Measurements from ENCODE around the gene ZNF417.
"Not testable (repeated sequence)": the region's sequence is repeated elsewhere in the genome, so short reads cannot be mapped to it uniquely, and the experiment has no call there.

The ZNF417 gene

GRCh38 chr19:57916168-57916995, at the start of gene ZNF417:
Gene ZNF417 (minus strand): TSS chr19:57916592. CDS start chr19:57916411, 181 bp downstream.
- in situ Hi-C loops (cut with HindIII; ENCODE audit: low sequenced_read_pairs) = not testable (repeated sequence)

- in situ Hi-C loops (cut with HindIII; ENCODE audit: low sequenced_read_pairs) = no loop called here
These were observed 48.4 kb upstream of the ZNF417 start for GRCh38 chr19:57964761-57965160.

DNA sequence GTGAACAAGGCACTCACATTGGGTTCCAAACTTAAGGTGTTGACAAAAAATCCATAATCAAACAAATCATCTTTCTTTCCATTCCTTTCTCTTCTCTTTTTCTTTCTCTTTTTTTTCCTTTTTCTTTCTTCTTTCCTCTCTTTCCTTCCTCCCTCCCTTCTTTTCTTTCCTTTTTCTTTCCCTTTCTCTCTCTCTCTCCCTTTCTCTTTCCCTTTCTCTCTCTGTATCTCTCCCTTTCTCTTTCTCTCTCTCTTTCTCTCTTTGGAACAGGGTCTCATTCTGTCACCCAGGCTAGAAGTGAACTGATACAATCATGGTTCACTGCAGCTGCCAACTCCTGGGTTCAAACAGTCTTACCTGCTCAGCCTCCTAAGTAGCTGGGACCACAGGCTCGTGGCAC, 45.4 kb upstream of the ZNF417 start:
- in situ Hi-C loops (cut with HindIII; ENCODE audit: low sequenced_read_pairs) = no loop called here

DNA sequence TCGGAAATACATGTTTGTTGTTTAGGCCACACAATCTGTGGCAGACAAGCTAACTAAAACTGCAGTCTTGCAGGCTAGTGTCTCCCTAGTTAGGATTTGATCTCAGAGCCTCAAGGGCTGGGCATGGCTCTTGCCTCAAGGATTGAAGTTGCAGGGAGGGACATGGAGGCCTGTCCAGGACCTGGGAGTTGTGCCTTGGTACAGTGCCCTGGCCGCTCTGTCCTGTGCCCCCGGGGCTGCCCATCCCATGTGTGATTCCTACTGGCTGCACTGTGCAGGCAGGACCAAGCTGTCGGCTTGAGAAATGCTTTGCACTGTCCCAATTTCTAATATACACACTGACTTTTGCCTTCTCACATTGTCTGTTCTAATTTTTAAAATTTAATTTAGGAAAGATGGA, 38.6 kb upstream of the ZNF417 start:
- in situ Hi-C loops (cut with HindIII; ENCODE audit: low sequenced_read_pairs) = no loop called here

DNA sequence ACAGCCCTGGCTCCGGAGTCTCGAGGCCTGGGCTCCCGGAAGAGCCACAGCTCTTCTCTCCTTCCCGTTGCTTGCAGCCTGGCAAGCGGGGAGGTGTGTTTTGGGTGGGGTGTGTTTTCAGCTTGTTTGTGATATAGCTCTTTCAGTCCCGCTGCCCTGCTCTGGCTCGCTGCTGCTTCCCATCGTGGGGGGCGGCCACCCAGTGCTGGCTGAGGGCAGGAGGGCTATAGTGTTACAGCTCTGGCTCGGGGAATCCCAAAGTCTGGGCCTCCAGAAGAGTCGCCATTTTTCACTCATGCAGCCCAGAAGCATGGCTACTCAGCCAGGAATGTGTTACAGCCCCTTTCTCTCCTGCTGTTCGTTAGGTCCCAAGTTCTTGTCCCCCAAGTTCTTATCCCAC, 33.3 kb upstream of the ZNF417 start:
- in situ Hi-C loops (cut with HindIII; ENCODE audit: low sequenced_read_pairs) = no loop called here

DNA sequence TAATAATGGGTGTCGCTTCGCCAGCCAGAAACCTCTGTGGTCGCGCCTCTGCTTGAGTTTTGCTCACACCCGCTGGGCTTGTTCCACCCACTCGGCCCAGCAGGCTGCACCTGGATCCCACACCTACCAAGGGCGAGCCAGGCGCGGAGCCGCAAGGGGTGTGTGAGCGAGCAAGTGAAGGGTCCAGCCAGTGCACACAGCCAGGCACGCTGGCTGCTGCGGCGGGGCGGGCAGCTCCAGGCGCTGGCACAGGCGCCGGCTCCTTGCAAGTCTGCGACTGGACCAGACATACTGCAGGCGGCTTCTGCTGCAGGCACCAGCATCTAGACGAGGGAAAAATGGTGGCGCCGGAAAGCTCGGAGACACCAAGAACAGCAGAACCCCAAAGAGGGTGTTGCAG, 32.9 kb upstream of the ZNF417 start:
- in situ Hi-C loops (cut with HindIII; ENCODE audit: low sequenced_read_pairs) = no loop called here

DNA sequence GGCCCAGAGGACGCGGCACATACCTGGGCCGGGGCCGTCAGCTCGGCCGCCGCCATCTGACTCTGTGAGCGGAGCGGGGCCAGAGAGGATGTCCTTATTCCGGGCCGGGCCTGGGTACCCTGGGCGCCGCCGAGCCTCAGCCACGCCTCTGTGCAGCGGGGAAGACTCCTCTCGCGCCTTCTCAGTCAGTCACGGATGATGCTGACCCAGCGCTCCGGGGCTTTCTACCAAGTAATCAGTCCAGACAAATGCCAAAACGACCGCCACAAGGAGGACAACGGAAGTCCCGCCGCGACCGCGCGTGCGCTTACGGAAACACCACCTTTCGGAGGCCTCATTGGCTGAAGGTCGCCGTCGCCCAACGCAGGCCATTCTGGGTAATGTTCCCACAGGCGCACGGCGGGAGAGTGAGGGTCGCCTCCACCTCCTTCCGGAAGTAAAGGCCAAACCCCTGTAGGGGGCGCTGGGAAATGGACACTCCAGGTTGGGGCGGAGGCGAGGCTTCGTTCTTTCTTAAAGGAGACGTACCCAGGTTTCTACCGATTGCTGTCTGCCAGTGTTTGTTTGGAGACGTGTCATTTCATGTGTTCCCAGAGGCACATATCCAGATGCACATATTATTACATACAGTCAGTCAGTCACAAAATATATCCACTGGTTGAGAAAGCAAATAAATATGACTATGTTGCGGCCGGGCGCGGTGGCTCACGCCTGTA, 31.2 kb upstream of the ZNF417 start, which contains the start of gene ZNF256:
TSS of gene ZNF256 (minus strand) at position 288 of the 716 bp plus-strand sequence. CDS start at position 56, 232 bp downstream.
- in situ Hi-C loops (cut with HindIII; ENCODE audit: low sequenced_read_pairs) = no loop called here

GRCh38 chr19:57947088-57947418, 30.7 kb upstream of the ZNF417 start:
- in situ Hi-C loops (cut with HindIII; ENCODE audit: low sequenced_read_pairs) = no loop called here

- in situ Hi-C loops (cut with HindIII; ENCODE audit: low sequenced_read_pairs) = no loop called here
These were observed 29.9 kb upstream of the ZNF417 start for GRCh38 chr19:57946316-57946715.

GRCh38 chr19:57941593-57941992, 25.2 kb upstream of the ZNF417 start:
- in situ Hi-C loops (cut with HindIII; ENCODE audit: low sequenced_read_pairs) = no loop called here

- in situ Hi-C loops (cut with HindIII; ENCODE audit: low sequenced_read_pairs) = loop anchor here (5.0 to 10.0 kb wide), 2 partner anchors 33 to 49 kb away; no protein-coding TSS in a partner anchor
These were observed 19.3 kb upstream of the ZNF417 start for GRCh38 chr19:57935731-57936130.

DNA sequence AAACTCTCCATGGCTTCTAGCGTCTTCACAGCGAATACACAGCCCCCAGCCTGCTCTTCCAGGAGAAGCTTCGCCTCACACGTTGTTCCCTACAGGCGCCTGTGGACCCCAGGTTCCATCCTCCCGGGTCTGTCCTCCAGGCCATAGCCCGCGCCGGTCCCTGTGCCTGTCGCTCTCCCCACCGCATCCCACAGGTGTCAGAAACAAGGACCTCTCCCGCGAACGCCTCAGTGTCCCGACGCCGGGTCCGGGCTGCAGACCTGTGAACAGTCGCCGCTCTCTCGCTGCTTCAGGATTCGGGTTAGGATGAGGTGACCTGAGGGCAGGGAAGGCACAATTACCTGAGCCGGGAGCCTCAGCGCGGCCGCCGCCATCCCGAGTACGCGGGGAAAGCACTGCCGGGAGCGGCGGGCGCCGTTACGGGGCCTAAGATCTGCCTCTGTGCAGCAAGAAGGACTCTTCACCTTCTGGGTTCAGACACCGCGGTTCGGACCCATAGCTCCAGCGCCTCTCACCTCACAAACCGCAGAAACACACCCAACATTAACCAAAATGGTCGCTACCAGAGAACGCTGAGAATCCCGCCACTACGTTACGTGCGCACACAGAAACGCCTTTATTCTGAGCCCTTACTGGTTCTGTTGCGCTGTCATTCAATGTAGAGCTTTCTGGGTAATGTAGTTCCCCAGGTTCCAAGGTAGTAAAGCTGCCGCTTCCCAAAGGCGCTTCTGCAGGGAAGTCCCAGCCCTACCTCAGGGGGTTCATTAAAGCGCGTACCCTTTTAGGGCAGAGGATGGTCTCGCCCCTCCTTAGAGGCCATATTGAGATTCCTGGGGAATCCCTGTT, 18.7 kb upstream of the ZNF417 start, which contains the start of gene ZNF418:
TSS of gene ZNF418 (minus strand) at position 583 of the 846 bp plus-strand sequence. CDS start 1,580 bp downstream, outside the sequence.
- in situ Hi-C loops (cut with HindIII; ENCODE audit: low sequenced_read_pairs) = loop anchor here (5.0 to 10.0 kb wide), 2 partner anchors 33 to 50 kb away; no protein-coding TSS in a partner anchor

DNA sequence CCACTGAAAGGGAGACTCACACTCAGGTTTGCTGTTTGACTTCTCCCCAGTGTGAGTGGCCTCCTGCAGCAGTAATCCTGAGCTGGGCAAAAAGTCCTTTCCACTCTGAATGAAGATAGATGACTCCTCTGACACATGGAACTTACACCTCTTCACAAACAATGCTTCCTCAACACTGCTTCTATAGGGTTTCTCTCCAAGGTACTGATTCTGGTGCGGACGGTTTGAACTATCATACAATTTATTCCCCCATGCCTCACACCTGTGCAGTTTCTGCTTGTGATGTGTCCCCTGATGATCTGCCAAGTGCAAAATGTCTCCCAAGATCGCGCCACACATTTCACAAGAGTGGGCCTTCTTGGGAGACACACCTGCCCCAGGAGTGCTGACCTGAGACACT, 11.2 kb upstream of the ZNF417 start:
- in situ Hi-C loops (cut with HindIII; ENCODE audit: low sequenced_read_pairs) = loop anchor here (10.0 kb wide), 1 partner anchor 353 kb away; the partner anchor contains the start of gene ZNF416

DNA sequence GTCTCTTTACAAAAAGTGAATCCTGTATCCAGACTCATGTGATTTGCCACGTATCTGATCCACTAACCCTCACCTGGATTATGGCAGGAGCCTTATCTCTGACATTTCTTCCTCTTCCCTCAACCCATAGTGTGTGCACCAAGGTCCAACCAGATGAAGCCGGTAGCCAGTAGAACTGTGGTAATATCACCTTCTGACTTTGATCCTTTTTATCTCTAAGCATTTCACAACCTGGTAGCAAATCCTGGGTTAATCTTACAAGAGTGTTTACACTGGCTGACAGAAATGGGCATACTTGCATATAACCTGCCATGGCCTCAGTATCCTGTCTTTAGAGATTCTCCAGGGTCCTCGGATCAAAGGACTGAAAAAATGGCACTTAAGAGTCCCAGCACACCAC, 1.9 kb downstream of the ZNF417 start:
- in situ Hi-C loops (cut with HindIII; ENCODE audit: low sequenced_read_pairs) = no loop called here

DNA sequence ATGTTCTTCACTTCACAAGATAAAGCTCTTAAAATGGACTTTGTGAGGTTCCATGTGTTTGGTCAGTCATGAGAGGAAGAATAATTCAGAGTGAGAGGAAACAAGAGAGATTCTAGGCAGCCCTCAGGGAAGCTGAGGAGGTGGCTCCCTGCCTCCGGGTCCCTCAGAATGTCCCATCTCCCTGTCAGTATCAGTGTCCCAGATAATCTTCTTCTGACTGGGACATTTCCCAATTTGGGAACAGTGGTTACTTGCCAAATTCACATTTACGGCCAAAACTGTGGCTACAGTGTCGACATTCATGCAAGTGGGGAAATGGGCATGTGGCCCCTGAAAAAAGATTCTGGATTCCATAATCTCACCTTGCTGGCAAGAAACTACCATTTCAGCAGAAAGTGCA, 9.0 kb downstream of the ZNF417 start:
- in situ Hi-C loops (cut with HindIII; ENCODE audit: low sequenced_read_pairs) = no loop called here

GRCh38 chr19:57905258-57905657, 11.1 kb downstream of the ZNF417 start:
- in situ Hi-C loops (cut with HindIII; ENCODE audit: low sequenced_read_pairs) = no loop called here

- in situ Hi-C loops (cut with HindIII; ENCODE audit: low sequenced_read_pairs) = loop anchor here (5.0 kb wide), 1 partner anchor 34 kb away; the partner anchor contains the start of gene ZNF418
These were observed 12.7 kb downstream of the ZNF417 start for GRCh38 chr19:57903618-57904184.

GRCh38 chr19:57900311-57900710, 16.1 kb downstream of the ZNF417 start:
- in situ Hi-C loops (cut with HindIII; ENCODE audit: low sequenced_read_pairs) = loop anchor here (5.0 kb wide), 1 partner anchor 37 kb away; the partner anchor contains the start of gene ZNF418

DNA sequence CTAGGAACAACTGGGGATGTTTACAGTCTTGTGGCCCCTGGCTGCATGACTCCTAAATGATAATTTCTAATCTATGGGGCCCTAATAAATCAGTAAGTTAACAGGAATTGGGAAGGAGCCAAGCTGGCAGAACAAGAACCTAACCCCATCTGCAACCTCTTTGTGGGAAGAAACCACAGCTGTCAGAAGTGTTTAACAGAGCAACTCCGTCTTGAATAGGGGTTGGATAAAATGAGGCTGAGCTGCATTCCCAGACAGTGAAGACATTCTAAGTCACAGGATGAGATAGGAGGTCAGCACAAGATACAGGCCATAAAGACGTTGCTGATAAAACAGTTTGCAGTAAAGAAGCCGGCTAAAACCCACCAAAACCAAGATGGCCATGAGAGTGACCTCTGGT, 25.7 kb downstream of the ZNF417 start:
- in situ Hi-C loops (cut with HindIII; ENCODE audit: low sequenced_read_pairs) = not testable (repeated sequence)

GRCh38 chr19:57888560-57889231, 27.7 kb downstream of the ZNF417 start, which contains the start of gene ZNF814:
Gene ZNF814 (minus strand): TSS chr19:57889037. CDS start chr19:57888802, 235 bp downstream.
- in situ Hi-C loops (cut with HindIII; ENCODE audit: low sequenced_read_pairs) = no loop called here

Measured in endothelial cell of hepatic sinusoid (primary cell).